HG03097 (cell line): Measurements from ENCODE around the gene FMN2.
"Not testable (repeated sequence)": the region's sequence is repeated elsewhere in the genome, so short reads cannot be mapped to it uniquely, and the experiment has no call there.

Source experiments
- ATAC-seq: cut with Tn5 transposase; IDR thresholded peaks from one replicate; pipeline ENCODE4 v1.9.1; 2021; ENCODE audit not compliant: unreplicated experiment, low FRiP score

Gene FMN2

DNA sequence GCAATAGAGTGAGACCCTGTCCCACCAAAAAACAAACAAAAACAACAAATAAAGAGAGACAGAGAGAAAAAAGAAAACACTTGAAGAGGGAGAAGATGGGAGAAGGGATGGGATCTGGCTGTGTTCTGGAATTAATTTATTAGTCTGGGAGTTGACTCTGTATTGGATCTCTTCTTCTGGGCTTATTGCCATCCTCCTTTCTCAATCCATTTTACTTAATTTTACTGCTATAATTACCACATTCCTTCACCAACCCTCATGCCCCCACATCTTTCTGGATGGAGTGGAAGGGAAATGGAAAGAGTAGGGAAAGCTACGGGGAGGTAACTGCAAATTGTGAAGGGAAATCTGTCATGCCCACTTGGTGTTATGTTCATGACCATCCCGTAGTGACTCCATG lies 42.9 kb downstream of the FMN2 start:
- ATAC-seq, result no peak

DNA sequence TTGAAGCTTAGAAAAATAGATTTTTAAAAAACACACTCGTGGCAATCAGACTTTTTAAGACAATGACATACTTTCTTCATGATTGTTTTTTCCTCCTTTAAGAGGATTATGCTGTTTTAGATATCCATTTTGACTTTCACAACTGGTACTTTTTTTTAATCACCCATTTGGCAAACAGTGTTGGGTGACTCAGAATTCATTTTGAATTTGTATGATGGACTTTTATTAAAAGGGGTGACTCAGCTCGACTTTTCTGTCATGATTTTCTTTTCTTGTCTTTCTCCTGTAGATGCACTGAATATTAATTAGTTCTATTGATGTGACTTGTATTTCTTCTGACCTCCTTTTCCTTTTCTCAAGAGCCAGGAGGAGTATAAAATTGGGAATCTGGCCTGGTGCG lies 44.7 kb downstream of the FMN2 start:
- no peak for ATAC-seq

DNA sequence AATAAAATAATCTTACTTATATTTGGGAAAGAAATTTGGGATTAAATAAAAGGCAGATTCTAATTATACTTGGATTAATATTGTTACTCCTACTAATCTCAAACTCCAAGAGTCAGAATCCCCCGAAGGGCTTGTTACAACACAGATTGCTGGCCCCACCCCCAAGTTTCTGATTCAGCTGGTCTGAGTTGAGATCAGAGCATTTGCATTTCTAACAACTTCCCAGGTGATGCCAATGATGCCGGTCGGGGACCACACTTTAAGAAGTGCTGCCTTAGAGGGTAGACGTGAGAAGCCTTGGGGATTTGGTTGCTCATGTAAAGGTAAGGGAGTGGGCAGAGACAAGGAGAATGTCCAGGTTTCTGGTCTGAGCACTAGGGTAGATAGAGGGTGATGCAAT lies 47.2 kb downstream of the FMN2 start:
- ATAC-seq, result no peak

DNA sequence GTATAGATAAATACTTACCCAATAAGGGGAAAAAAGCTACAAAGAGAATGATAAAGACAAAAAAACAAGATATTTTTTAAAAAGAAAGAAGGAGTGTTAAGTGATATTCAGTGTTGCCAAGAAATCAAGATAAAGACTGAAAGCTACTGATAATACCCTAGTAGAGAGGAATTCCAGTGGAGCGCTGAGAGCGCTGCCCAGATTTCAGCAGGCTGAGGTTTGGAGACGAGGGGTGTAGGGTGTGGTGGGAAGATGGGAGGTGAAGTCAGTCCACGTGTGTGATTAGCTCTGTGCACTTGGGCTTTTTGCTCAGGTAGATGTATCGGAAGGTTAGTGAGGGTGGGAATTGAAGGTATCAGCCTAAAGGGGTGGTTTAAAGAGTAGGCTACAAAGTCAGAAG lies 47.8 kb downstream of the FMN2 start:
- ATAC-seq, result no peak

DNA sequence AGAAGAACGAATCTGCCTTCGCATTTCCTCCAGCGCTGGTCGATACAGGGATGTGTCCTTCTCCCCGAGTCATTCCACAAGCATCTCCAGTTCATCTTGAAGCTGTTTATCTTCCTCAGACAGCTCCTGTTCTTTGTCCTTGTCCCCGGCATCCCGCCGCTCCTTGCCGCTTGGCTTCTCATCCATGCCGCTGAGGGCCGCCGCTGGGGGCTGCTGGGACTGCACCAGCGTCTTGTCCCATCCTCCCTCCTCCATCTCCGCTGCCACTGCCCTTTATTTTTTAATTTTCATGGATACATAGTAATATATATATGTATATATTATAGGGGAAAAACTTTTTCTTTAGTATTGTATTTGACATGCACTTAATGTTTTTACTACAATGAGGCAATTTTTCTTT lies 53.4 kb downstream of the FMN2 start:
- no peak for ATAC-seq

DNA sequence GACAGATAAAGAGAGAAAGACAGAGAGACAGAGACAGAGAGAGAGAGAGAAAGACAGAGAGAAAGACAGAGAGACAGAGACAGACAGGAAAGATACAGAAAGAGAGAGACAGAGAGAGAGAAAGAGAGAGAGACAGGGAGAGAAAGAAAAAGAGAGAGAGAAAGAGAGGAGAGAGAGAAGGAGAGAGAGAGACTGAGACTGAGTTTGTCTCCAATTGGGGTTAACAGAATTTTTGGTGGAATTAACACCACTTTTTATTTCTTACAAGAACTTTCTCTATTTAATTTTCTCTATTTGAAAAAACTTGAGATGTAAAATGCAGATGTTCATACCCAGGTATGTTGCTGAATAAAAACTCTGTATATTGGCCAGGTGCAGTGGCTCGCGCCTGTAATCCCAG lies 56.6 kb downstream of the FMN2 start:
- ATAC-seq, result no peak

DNA sequence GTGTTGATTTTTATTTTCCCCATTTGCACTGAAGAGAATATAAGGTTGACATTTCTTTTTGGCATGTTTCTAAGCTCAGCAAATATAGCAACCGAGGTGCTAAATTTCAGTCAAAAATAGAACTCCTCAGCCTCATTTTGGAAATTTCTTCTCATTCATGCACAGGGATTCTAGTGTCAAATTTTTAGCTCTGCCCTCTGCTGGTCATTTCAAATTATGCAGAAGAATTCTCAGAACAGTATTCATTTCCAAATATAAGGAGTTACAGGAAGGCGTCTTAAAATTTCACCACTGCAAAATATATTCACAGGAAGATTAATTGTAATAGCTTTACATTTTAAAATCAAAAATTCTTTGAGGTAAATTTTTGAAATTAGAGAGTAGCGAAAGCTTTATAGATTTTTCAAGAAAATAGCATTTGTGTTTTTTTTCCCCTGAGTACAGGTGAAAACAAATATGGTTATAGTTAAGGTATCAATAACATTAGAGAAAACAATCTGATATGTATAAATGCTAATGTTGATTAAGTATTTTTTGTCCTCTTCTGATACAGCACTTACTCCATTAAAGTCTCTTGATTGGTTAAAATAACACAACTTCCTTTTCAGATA lies 57.9 kb downstream of the FMN2 start:
- ATAC-seq, result no peak

DNA sequence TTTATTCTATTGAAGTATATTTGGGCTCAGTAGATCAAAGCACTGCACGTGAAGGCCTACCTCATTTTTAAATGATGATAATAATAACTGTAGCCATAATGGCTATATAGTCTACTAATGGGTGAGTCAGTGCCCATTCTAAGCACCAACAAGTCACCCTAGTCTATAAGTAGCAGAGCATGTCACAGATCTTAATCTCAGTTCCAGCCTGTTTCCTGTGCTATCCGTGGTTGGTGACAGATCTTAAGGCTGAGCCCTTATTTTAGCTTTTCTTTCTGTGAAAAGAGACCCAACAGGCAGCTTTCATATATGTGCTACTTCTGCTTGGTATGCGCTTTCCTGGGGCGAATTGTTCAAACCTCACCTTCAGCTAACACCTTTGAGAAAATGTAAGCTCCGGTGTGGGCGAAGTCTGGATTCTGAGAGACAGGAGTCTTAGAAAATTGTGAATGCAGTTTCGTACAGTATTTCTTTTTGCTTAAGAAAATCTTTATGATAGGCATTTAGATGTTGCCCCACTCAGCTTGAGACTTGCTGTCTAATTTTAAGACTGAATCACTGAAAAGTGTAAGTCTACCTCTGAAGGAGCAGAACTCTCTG lies 59.6 kb downstream of the FMN2 start:
- no peak for ATAC-seq

DNA sequence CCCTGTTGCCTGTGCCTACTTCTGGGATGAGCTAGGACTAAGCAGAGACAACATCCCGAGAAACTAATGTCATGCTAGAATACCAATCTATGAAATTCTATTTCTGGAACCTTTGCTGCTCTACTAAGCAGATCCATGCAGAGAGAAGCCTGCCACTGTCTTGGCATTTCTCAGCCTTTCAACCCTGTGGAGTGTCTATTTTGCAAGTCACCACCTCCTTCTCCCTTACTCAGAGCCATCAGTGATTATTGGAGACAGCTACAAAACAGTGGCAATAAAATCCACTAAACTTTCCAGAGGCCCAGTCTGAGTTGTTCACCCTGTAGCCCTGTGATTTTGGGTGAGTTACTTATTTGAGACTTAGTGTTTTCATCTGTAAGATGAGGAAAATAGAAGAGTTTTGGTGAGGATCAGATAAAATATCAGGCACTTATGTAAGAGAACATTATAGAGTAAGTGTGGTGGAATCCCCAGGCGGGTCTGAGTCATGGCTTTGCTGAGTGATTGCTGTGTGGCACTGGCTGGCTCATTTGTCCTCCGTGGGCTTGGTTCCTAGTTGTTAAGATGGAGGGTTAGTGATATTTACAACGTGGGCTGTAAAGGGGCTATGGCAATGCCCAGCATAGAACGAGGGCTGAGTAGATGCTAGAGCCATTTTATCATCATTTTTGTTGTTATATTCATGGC lies 61.1 kb downstream of the FMN2 start:
- no peak for ATAC-seq

DNA sequence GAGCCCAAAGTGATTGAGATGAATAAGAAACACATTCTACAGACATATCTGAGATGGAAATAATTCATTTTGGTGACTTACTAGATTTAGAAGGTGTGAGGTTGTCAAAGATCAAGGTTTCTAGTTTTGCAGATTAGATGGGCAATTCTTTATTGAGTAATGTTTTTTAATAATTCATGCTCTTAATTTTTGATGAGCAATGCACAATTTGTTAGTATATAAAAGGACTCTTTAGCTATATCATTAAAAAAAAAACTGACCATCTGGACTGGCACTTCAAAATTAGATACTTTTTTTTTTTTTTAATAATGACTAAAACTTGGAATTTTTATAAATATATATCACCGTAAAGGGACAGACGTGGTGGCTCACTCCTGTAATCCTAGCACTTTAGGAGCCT lies 63.9 kb downstream of the FMN2 start:
- ATAC-seq, result no peak

DNA sequence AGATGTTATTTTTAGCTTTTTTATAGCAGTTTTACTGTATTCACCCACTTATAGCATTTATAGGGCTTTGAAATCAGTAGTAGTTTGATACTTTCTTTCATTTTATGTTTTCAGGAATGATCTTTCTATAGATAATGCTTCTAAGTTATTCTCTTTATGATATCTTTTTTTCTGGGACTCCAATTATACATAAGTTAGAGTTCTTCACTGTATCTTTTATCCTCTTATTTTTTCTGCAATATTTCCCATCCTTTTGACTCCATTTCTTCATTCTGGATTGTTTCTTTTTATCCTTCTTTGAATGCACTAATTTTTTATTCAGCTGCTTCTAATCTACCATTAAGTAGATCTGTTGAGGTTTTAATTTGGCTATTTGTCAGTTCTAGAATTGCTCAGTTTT lies 73.1 kb downstream of the FMN2 start:
- ATAC-seq, result no peak

DNA sequence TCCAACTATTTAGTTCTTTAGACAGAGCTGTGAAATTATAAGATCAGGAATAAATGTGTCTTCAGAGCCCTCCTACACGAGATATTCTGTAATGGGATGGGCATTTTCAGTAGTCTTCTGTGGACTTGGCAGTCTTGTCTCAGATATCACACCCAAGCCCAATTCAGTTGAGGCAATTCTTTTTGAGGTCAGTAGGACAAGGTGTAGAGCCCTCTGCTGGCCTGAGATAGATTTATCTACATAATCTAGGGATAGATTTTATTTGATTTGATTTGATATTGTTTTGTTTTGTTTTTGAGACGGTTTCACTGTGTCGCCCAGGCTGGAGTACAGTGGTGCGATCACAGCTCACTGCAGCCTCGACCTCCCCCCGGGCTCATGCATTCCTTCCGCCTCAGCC lies 77.5 kb downstream of the FMN2 start:
- ATAC-seq, result no peak

DNA sequence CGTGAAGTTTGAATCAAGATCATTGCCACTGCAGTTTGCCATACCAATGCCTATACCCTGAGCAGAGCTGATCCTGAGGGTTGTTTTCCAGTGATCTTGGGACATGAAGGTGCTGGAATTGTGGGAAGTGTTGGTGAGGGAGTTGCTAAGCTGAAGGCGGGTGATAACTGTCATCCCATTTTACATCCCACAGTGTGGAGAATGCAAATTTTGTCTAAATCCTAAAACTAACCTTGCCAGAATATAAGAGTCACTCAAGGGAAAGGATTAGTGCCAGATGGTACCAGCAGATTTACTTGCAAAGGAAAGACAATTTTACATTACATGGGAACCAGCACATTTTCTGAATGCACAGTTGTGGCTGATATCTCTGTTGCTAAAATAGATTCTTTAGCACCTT lies 78.6 kb downstream of the FMN2 start:
- no peak for ATAC-seq

DNA sequence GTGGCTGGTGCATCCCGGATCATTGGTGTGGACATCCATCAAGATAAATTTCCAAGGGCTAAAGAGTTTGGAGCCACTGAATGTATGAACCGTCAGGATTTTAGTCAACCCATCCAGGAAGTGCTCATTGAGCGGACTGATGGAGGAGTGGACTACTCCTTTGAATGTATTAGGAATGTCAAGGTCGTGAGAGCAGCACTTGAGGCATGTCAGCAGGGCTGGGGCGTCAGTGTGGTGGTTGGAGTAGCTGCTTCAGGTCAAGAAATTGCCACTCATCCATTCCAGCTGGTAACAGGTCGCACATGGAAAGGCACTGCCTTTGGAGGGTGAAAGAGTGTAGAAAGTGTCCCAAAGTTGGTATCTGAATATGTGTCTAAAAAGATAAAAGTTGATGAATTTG lies 79.1 kb downstream of the FMN2 start:
- no peak for ATAC-seq

DNA sequence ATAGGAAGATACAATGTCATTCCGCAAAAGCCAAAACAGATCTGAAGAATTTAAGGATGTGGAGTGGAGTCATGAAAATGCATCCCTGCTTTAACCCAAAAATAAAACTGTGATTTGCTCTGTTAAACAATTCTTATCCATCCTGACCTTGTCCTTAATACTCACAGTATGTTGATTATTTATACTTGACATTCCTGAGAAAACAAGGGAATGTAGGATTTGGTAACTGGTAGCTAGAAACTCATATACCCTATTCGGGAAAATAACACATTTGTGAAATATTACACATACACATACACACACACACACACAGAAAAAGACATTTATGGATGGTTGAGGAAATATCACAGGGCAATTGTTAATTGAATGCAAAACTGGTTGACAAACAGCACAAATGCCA lies 80.2 kb downstream of the FMN2 start:
- ATAC-seq, result no peak

DNA sequence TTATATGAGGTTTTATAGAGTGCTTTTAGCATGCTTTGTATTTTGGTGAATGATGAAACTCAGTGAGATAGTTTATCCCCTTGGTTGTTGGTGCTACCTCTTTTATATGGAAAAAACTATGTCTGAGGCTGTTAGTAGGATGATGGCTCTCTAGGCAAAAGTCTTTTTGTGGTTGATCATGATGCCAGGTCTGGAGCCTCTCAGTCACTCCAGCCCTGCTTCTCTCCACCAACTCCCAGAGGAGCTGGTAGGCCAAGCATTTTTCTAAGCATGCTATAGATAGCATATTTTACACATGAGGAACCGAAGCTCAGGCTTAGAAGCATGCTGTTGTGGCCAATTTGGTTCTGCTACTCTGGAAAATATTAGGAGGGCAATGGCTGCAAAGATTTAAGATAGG lies 82.2 kb downstream of the FMN2 start:
- no peak for ATAC-seq

DNA sequence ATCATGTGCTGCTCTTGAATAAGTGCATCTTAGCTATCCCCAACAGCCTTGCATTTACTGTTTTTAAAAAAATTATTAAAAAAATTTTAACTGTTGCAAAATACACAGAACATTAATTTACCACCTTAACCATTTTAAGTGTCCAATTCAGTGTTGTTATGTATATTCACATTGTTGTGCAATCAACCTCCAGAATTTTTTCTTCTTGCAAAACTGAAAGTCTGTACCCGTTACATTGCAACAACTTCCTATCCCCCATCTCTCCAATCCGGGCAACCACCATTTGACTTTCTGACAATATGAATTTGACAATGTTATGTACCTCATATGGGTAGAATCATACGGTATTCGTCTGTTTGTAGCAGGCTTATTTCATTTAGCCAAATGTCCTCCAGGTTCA lies 83.1 kb downstream of the FMN2 start:
- ATAC-seq, result no peak

DNA sequence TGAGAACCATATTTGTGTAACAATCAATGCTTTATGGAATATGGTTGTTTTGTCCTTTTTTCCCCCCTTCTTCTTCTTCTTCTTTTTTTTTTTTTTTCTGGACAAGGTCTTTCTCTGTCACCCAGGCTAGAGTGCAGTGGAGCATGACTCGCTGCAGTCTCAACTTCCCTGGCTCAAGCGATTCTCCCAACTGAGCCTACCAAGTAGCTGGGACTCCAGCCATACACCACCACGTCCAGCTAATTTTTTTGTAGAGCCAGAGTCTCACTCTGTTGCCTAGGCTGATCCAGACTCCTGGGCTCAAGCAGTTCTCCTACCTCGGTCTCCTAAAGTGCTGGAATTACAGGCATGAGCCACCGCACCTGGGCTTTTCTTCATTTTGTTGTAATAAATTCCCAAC lies 86.7 kb downstream of the FMN2 start:
- ATAC-seq, result no peak

DNA sequence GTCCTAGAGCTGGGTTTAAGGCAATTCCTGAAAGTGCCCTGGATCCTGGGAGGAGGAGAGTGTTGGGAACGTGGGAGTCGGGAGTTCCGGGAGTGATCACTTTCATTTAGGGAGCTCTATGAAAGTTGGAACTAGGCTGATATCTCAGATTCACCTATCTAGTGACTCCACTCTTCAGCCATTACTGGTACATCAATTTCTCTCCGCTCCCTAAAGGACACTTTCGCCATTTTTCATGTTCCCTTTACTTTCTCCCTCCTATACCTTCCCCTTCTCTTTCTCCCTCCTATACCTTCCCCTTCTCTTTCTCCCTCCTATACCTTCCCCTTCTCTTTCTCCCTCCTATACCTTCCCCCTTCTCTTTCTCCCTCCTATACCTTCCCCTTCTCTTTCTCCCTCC lies 93.0 kb downstream of the FMN2 start:
- ATAC-seq, result not testable (repeated sequence)

DNA sequence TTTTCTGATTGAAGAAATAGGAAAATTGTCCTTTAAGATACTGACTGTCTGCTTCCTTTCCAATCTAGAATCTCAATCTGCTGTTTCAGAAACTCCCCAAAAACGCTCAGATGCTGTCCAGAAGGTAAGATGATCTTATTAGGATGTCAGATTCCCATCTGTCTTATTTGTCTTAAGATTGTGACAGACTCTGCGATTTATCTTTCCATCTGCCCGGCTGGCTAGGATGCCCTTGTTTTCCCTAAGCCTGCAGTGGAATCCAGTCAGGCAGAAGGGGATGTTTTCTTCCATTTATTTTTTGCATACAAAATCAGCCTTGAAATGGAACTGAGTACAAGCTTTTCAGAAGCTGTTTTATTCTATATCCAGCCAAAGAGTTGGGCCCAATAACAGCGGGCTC lies 96.5 kb downstream of the FMN2 start:
- ATAC-seq, result no peak

DNA sequence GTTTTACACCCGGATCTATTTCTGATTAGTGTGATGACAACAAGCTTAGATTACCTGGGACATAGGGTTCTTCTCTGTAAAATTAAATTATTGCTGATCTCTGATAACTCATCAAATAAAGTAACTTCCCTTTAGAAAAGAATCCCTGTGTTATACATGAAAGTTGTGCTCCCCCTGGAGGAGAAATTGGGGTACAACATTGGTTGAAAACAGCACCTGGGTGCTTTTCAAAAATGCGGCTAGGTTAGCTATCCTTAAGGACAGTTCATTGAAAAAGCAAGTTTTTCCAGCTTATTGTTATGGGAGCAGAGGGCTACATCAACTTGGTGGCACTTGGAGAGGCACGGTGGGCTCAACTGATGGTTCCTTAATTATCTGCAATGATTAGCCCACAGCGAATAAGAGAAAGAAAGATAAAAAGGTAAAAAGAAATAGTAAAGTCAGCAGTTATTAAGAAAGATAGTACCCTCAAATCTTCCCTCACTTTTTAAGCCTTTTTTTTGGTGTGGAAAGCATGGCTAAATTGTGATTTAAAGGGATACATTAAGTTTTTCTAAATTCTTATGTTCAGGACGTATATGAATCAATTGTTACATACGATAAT lies 97.8 kb downstream of the FMN2 start:
- peak; percentile 75 for ATAC-seq

DNA sequence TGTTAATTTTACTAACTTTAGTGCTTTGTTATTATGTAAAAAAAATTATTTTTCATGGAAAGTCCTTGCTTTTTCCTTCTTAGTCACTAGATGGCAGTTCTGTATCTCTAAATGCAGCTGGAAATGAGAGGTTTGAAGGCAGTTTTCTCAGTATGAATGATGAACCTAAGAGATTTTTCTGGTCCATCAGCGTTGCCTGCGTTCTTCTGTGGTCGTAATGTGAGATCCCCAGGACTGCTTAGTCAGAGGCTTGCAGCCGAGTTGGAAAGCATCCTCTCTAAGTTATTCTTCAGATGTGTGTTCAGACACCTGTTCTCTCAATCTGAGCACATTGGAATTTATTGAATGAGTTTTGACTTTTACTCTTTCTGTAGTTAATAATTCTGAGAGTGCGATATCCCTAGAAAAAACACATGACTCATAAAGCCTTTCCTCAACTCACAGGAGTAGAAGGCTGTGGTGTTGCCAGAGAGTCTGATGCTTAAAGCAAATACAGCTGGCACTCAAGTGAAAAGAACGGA lies 99.3 kb downstream of the FMN2 start:
- no peak for ATAC-seq
